GM19238 (cell line): ENCODE measurements around the gene CDC42BPB.
"Not testable (repeated sequence)": the region's sequence is repeated elsewhere in the genome, so short reads cannot be mapped to it uniquely, and the experiment has no call there.

Experiments
- DNase-seq: peaks from one replicate; pipeline ENCODE4 v3.0.0; 2011; ENCODE audit warnings: low spot score; ENCODE audit not compliant: insufficient read length

Gene CDC42BPB

GRCh38 chr14:102903889-102904512 is 153.3 kb downstream of the CDC42BPB start:
- DNase-seq = no peak

GRCh38 chr14:102903248-102903888 is 154.0 kb downstream of the CDC42BPB start:
- no peak for DNase-seq

GRCh38 chr14:102902523-102903247 is 154.7 kb downstream of the CDC42BPB start:
- DNase-seq = no peak

GRCh38 chr14:102902086-102902485 is 155.3 kb downstream of the CDC42BPB start:
- no peak for DNase-seq

DNA sequence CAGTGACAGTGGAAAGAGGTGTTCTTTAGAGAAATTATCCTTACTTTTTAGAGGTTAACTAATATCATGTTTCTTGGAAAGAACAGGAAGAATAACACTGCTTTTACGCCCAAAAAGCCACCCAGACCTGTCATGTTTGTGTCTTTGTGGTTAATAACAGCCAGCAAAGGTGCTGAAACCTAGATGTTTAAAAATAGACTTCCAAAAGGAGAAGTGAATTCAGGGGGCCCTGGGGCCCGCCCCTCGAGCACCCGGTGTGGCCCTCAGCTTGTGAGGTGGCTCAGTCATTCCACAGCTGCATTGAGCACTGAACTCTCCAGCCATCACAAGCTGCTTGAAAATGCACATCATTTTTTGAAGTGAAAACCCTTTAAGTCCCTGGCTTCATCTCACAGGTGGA is 155.7 kb downstream of the CDC42BPB start:
- peak; percentile 94 for DNase-seq

- no peak for DNase-seq
These were observed 156.4 kb downstream of the CDC42BPB start for GRCh38 chr14:102900631-102901571.

- DNase-seq = no peak
These were observed 157.8 kb downstream of the CDC42BPB start for GRCh38 chr14:102899516-102899900.

- DNase-seq = no peak
These were observed 158.4 kb downstream of the CDC42BPB start for GRCh38 chr14:102898776-102899515.

DNA sequence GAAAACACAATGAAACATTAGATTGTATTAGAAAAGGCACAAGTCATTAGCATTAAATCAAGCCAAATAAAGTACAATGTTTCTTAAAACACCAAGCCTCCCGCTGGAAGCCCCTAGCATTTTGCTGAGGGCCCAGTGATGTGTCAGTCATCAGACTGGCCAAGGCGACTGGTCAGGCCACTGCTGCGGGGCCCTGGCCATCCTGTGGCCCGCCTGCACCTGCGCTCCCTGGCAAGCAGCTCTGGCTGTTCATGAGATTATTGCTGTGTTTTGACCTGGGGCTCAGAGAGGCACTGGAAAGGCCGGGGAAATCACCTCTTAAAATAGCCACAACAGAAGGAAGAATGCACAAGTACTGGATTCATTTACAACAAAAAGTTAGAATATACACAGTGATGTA is 159.1 kb downstream of the CDC42BPB start:
- no peak for DNase-seq

GRCh38 chr14:102897299-102898027 is 159.9 kb downstream of the CDC42BPB start:
- no peak for DNase-seq

DNA sequence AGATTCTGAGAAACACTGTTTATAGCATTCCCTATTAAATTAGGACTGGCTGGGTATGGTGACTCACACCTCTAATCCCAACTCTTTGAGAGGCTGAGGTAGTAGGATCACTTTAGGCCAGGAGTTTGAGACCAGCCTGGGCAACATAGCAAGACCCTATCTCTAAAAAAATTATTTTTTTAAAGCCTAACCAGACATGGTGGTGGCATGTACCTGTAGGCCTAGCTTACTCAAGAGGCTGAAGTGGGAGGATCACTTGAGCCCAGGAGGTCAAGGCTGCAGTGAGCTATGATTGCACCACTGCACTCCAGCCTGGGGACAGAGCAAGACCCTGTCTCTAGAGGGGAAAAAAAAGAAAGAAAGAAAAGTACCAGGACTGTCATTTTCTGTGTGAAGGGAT is 160.6 kb downstream of the CDC42BPB start:
- DNase-seq = not testable (repeated sequence)

DNA sequence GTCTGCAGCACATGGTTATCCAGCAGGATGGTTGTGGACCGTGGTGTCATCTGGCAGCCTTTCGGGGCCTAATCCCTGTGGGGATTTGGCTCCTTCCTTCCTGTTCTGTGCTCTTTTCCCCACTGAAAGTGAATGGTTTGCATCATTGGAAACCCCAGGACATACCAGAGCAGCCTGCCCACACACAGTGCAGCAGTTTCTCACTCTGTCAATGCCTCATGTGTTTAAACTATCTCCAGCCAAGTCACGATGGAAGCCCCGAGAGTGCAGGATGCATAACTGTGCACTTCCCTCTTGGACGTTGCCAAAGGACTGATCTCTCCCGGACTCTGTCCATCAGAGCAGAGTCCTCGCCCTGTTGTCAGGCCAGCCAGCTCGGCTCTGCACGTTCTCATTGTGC is 163.9 kb downstream of the CDC42BPB start:
- DNase-seq = no peak

DNA sequence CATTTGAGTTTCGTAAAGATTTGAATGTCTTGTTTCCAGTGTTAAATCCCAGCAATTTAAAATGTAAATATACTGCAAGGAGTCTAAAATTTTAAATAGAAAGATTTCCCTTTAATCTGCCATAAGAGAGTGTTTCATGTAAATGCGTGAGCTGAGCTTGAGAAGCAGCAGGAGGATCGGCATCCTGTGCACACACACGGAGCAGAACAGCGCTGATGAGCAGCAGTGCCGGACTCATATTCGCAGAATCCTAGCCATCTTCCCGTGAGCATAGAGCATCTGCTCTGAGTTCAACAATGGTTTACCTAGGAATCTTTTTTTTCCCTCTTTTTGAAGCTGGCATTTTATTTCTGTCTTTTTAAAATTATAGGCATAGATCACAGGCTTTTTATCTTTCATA is 164.7 kb downstream of the CDC42BPB start:
- DNase-seq = no peak

DNA sequence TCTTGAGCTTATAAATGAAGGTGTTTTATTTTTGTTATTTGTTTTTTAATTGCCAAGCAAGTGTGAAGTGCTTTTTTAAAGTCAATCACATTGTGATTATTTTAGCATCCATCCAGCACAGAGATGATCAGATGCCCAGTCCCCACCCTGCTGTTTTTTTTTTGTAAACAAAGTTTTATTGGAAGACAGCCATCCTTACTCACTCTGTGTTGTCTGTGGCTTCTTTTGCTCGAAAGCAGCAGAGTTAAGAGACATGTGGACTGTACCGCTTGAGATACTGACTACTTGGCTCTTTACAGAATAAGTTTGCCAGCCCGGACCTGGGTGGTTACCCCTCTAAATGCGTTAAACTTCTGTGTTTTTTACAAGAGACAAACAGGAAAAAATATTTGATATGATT is 165.8 kb downstream of the CDC42BPB start:
- DNase-seq = no peak

GRCh38 chr14:102891111-102891510 is 166.2 kb downstream of the CDC42BPB start:
- no peak for DNase-seq

DNA sequence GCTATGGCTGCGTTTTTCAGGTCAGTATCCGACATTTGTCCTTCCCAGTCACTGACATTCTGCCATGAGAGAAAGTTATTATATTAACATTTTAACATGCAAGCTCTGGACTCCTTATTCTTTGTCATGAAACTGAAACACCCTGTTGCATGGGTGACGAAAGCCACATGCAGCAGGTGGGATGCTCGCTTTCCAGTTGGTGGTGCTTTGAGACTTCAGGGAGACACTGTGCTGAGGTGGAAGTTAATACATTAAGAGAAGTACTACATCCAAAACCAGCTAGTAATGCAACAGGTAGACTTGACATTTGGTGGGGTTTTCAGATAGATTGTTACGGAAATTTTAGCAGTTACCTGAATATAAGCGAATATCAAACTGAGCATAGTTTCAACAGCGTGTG is 167.7 kb downstream of the CDC42BPB start:
- DNase-seq = no peak

- no peak for DNase-seq
These were observed 168.6 kb downstream of the CDC42BPB start for GRCh38 chr14:102888748-102889147.

- DNase-seq = no peak
These were observed 171.5 kb downstream of the CDC42BPB start for GRCh38 chr14:102885737-102886447.

DNA sequence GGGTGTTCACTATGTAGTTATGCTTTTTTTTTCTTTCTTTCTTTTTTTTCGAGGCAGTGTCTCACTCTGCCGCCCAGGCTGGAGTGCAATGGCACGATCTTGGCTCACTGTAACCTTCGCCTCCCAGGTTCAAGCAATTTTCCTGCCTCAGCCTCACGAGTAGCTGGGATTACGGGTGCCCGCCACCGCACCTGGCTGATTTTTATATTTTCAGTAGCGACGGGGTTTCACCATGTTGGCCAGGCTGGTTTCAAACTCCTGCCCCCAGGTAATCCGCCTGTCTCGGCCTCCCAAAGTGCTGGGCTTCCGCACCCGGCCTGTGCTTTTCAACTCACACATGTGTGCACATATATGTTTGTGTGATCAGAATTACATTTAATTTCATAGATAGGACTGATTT is 173.8 kb downstream of the CDC42BPB start:
- DNase-seq = no peak
